Endothelial cell of umbilical vein (primary cell): ENCODE measurements around the gene NABP1. TPM values are rescaled to one million over a fixed set of nuclear protein-coding genes. Genes with fewer than 3 reads are reported as not detected.

Experiments used
- BruUV-seq: library from RNA; stranded (reverse); fragments of 400-500 nt; replicated peaks from 2 replicates; lab custom pipeline; 2021; lab: Mats Ljungman, UMichigan
- CTCF ChIA-PET: fragments of 300-600, 350-600 bp; sonication (Branson Sonifier 250); formaldehyde crosslinking; loops from one replicate; lab custom pipeline; 2021; ENCODE audit warnings: antibody characterized with exemption, inconsistent platforms; lab: Charles Lee
- POLR2A ChIA-PET: fragments of 300-600, 350-600 bp; sonication (Branson Sonifier 250); formaldehyde crosslinking; loops from one replicate; lab custom pipeline; 2021; ENCODE audit warnings: antibody characterized with exemption, inconsistent platforms; lab: Charles Lee
- DNase-seq: peaks from one replicate; pipeline ENCODE4 v3.0.0-alpha.2; 2011; ENCODE audit warnings: low read depth, low spot score
- FAIRE-seq: peaks from 2 replicates; lab custom pipeline; 2011; peaks lifted over from hg19 to GRCh38; lab: Jason Lieb, UNC
- H2AFZ ChIP-seq: 2 replicates; pipeline ENCODE4 v1.6.0; 2012; ENCODE audit warnings: low read depth, low read length, control low read depth, inconsistent platforms
- H3K27ac ChIP-seq: 2 replicates; pipeline ENCODE4 v1.5.1; 2011; ENCODE audit warnings: low read depth, mild to moderate bottlenecking, control low read depth, low read length, moderate library complexity; ENCODE audit not compliant: insufficient read depth
- H3K27me3 ChIP-seq, 2 experiments: 2 replicates each; pipeline versions ENCODE4 v1.6.0 to v1.6.1; 2011; ENCODE audit warnings: low read length in 2 of 2, mixed read lengths in 1 of 2; ENCODE audit not compliant: control insufficient read depth in 2 of 2, insufficient read depth in 2 of 2
- H3K36me3 ChIP-seq, 2 experiments: 2 replicates in 1 of 2; 3 replicates in 1 of 2; pipeline ENCODE4 v1.5.1; 2011; ENCODE audit warnings: low read length in 2 of 2, mild to moderate bottlenecking in 1 of 2, moderate library complexity in 1 of 2; ENCODE audit not compliant: control insufficient read depth in 2 of 2, insufficient read depth in 2 of 2; ENCODE audit errors: extremely low read depth in 1 of 2
- H3K4me1 ChIP-seq: 3 replicates; pipeline ENCODE4 v1.5.1; 2011; ENCODE audit warnings: mild to moderate bottlenecking, low read length; ENCODE audit not compliant: control insufficient read depth, insufficient read depth; ENCODE audit errors: extremely low read depth
- H3K4me2 ChIP-seq: 2 replicates; pipeline ENCODE4 v1.6.1; 2011; ENCODE audit warnings: low read length, control low read depth, mixed read lengths; ENCODE audit not compliant: insufficient read depth
- H3K4me3 ChIP-seq, 3 experiments: fragments of 200-600 bp in 1 of 3; sonication (generic), shearing (Covaris generic) in 1 of 3; replicated peaks in 1 of 3; 2 replicates each; pipeline ENCODE4 v1.5.1; 2011 to 2016; ENCODE audit warnings: control low read depth in 3 of 3, low read length in 3 of 3, mild to moderate bottlenecking in 2 of 3, inconsistent platforms in 1 of 3, low read depth in 1 of 3, moderate library complexity in 1 of 3; ENCODE audit not compliant: insufficient read depth in 1 of 3
- H3K79me2 ChIP-seq: 2 replicates; pipeline ENCODE4 v1.6.0; 2012; ENCODE audit warnings: low read length, inconsistent platforms; ENCODE audit not compliant: control insufficient read depth, insufficient read depth
- H3K9ac ChIP-seq: replicated peaks from 2 replicates; pipeline ENCODE3; 2011; ENCODE audit warnings: low read length, control low read depth; ENCODE audit not compliant: insufficient read depth; ENCODE audit errors: extremely low read depth
- H3K9me1 ChIP-seq: replicated peaks from 3 replicates; pipeline ENCODE4 v1.6.0; 2011; ENCODE audit warnings: mild to moderate bottlenecking, low read length; ENCODE audit not compliant: control insufficient read depth, insufficient read depth; ENCODE audit errors: extremely low read depth
- H3K9me3 ChIP-seq: replicated peaks from 2 replicates; pipeline ENCODE4 v1.5.1; 2012; ENCODE audit warnings: low read length, inconsistent platforms; ENCODE audit not compliant: control insufficient read depth, insufficient read depth
- H4K20me1 ChIP-seq: replicated peaks from 2 replicates; pipeline ENCODE3; 2011; ENCODE audit warnings: mild to moderate bottlenecking, low read length; ENCODE audit not compliant: control insufficient read depth, insufficient read depth; ENCODE audit errors: extremely low read depth
- CTCF ChIP-seq, 2 donors: IDR thresholded peaks; 1 replicate in 1 of 2; 2 replicates in 1 of 2; pipeline ENCODE4 v1.5.1; 2011; ENCODE audit warnings: low read length in 2 of 2, mild to moderate bottlenecking in 2 of 2, moderate library complexity in 2 of 2, control low read depth in 1 of 2, inconsistent platforms in 1 of 2, low read depth in 1 of 2; ENCODE audit not compliant: insufficient read depth in 1 of 2; ENCODE audit errors: extremely low read depth in 1 of 2
- EZH2 ChIP-seq: IDR thresholded peaks from 2 replicates; pipeline ENCODE4 v1.6.1; 2012; ENCODE audit warnings: borderline replicate concordance, low read depth, mild to moderate bottlenecking, moderate library complexity, low read length, inconsistent platforms; ENCODE audit not compliant: severe bottlenecking
- FOS ChIP-seq: IDR thresholded peaks from 2 replicates; pipeline ENCODE4 v1.6.1; 2011; ENCODE audit warnings: mild to moderate bottlenecking, low read length, moderate library complexity, borderline replicate concordance; ENCODE audit not compliant: insufficient read depth
- GATA2 ChIP-seq: IDR thresholded peaks from 2 replicates; pipeline ENCODE4 v1.7.0; 2011; ENCODE audit warnings: low read depth, mild to moderate bottlenecking, moderate library complexity, mixed read lengths, low read length; ENCODE audit not compliant: insufficient read length, insufficient read depth
- JUN ChIP-seq: IDR thresholded peaks from 2 replicates; pipeline ENCODE4 v1.6.1; 2011; ENCODE audit warnings: borderline replicate concordance, low read depth; ENCODE audit not compliant: insufficient read length, insufficient read depth
- MAX ChIP-seq: IDR thresholded peaks from 2 replicates; pipeline ENCODE4 v1.6.1; 2011; ENCODE audit not compliant: insufficient read depth, insufficient read length
- MYC ChIP-seq: IDR thresholded peaks from one replicate; pipeline ENCODE4 v1.6.1; 2011; ENCODE audit warnings: mild to moderate bottlenecking, low read depth, low read length
- POLR2A ChIP-seq: IDR thresholded peaks from 2 replicates; pipeline ENCODE4 v1.6.1; 2012; ENCODE audit warnings: low read depth, mild to moderate bottlenecking, control low read depth, low read length
- POLR2AphosphoS5 ChIP-seq: IDR thresholded peaks from 2 replicates; pipeline ENCODE4 v1.6.1; 2012; ENCODE audit warnings: low read depth, mild to moderate bottlenecking, control low read depth, low read length, moderate library complexity; ENCODE audit not compliant: insufficient read depth
- dilution Hi-C: fragments of 300-500 bp; cut with MboI; formaldehyde crosslinking; loops from one replicate; pipeline ENCODE4 v1.15.0; 2019; ENCODE audit warnings: low sequenced_read_pairs; ENCODE audit not compliant: extremely low pct_ligation_motif_present
- intact Hi-C: fragments of 100-400 bp; cut with micrococcal nuclease; formaldehyde crosslinking; loops from one replicate; pipeline ENCODE4 v1.10.0; 2022
- polyA plus RNA-seq, 4 experiments: library from polyadenylated mRNA; depleted of rRNA in 3 of 4; stranded (reverse) in 3 of 4; unstranded in 1 of 4; fragments of >200 nt; gene quantifications; 2 replicates each; pipeline versions ENCODE4 v1.2.1 to v1.2.3, GENCODE V29; 2011 to 2012; ENCODE audit warnings: missing spikeins in 1 of 4
- total RNA-seq: library from RNA; stranded (reverse); gene quantifications from 2 replicates; pipeline ENCODE4 v1.2.3, GENCODE V29; 2021

NABP1 gene
- total and polyA plus RNA-seq, 2 donors (not counting 3 experiments of a cell fraction or from before 2014, with no cell fraction given), result 14.7 to 47.6 TPM

GRCh38 chr2:191703079-191703725 lies 25.3 kb downstream of the NABP1 start:
- FAIRE-seq (no peak), DNase-seq (no peak)
- no peaks in the 10 kb centered on the region for H3K4me1 ChIP-seq
- H3K4me3 ChIP-seq, result no peak overlapping the region
- no peak overlapping the region for H3K9ac ChIP-seq
- dilution Hi-C loops, result loop anchor here (25.0 kb wide), 1 partner anchor 141 kb away; no protein-coding TSS in a partner anchor
- no peak overlapping the region for H3K4me2 ChIP-seq
- no peak for TF ChIP-seq GATA2
- no peak for TF ChIP-seq POLR2A
- TF ChIP-seq JUN, result no peak
- TF ChIP-seq FOS, result no peak
- no peak for TF ChIP-seq MAX
- TF ChIP-seq MYC, result no peak
- no peak for TF ChIP-seq CTCF (IDR thresholded peaks at IDR 0.05; ENCODE audit: extremely low read depth in 1 of 2, insufficient read depth in 1 of 2, low read depth in 1 of 2, low read length in 2 of 2)
- no peak for TF ChIP-seq POLR2AphosphoS5
- TF ChIP-seq EZH2, result no peak
- H3K27me3 ChIP-seq, result no peaks in the 10 kb centered on the region
- intact Hi-C loops, result no loop called here
- no peaks in the 10 kb centered on the region for H3K36me3 ChIP-seq
- H4K20me1 ChIP-seq, result no peaks in the 10 kb centered on the region
- H2AFZ ChIP-seq, result no peak overlapping the region
- no peaks in the 10 kb centered on the region for H3K79me2 ChIP-seq
- H3K9me1 ChIP-seq, result no peaks in the 10 kb centered on the region
- ChIA-PET CTCF (no interaction called here), POLR2A (no interaction called here)
- H3K27ac ChIP-seq, result no peak overlapping the region
- BruUV-seq, result no TSS peak
- no peaks in the 10 kb centered on the region for H3K9me3 ChIP-seq
